GM21390 (cell line): ENCODE measurements around the gene ADM.
"Not testable (repeated sequence)": the region's sequence is repeated elsewhere in the genome, so short reads cannot be mapped to it uniquely, and the experiment has no call there.

Experiments
- ATAC-seq: cut with Tn5 transposase; IDR thresholded peaks from one replicate; pipeline ENCODE4 v1.9.1; 2021; ENCODE audit not compliant: unreplicated experiment

Gene ADM, protein sequence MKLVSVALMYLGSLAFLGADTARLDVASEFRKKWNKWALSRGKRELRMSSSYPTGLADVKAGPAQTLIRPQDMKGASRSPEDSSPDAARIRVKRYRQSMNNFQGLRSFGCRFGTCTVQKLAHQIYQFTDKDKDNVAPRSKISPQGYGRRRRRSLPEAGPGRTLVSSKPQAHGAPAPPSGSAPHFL

GRCh38 chr11:10304495-10305261 is at the start of gene ADM:
Gene ADM (plus strand): TSS chr11:10305073. CDS start chr11:10305701, 628 bp downstream.
- ATAC-seq = no peak

GRCh38 chr11:10255388-10256125 is 49.3 kb upstream of the ADM start:
- ATAC-seq = no peak

- ATAC-seq = no peak
Measured at GRCh38 chr11:10257478-10257877, 47.4 kb upstream of the ADM start.

GRCh38 chr11:10261821-10262220 is 43.1 kb upstream of the ADM start:
- no peak for ATAC-seq

DNA sequence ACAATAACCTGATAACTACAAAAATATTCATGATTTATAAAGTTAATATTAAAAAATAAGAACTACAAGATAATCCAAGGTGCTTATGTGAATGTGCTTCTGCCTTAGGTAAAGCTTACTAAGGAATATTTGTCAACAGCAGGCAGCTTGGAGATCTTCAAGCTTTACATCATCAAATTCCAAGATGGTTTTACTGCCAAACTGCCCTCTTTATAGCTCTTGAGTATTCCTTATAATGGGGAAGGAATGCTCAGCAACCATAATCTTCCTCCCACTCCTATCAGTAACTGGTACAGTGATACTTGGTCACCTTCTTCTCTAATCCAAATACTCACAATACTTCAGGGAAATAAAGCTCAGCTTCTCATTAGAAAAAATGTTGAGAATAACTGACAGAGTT is 40.9 kb upstream of the ADM start:
- no peak for ATAC-seq

DNA sequence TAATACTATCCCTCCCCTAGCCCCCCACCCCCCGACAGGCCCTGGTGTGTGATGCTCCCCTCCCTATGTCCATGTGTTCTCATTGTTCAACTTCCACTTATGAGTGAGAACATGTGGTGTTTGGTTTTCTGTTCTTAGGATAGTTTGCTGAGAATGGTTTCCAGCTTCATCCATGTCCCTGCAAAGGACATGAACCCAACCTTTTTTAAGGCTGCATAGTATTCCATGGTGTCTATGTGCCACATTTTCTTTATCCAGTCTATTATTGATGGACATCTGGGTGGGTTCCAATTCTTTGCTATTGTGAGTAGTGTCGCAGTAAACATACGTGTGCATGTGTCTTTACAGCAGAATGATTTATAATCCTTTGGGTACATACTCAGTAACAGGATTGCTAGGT is 40.2 kb upstream of the ADM start:
- ATAC-seq = not testable (repeated sequence)

GRCh38 chr11:10265936-10266335 is 38.9 kb upstream of the ADM start:
- no peak for ATAC-seq

GRCh38 chr11:10267821-10268220 is 37.1 kb upstream of the ADM start:
- ATAC-seq = no peak

DNA sequence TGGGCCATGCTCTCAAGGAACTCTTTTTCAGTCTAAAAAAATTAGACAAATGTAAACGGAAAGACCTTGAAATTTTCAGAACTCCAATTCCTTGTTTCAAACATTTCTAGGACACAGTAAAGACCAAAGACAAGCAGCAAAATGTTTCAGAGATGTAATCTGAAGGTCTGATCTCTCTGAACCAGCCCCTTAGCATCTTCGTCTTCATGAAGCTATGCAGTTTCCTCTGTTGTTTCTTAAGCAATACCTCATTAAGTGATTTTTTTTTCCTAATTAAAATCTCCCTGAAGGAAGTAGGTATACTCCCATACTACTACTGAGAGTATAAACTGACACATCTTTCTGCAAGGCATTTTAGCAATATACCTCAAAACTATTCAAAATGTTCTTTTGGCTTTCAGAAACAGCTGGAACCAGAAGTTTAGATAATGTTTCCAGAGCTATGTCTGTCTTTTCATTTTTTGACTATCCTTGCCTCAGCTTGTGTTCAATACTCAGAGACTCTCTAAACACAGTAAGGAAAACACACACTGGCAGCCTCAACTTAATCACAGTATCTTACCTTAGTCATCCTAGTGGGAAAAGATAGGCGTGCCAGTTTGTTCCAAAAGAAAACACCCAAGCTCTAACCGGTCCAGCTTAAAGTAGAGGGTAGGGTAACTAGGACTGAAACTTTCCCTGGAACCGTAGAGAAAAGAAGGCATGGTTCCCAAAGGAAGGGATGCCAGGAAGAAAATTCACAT is 36.0 kb upstream of the ADM start:
- no peak for ATAC-seq

DNA sequence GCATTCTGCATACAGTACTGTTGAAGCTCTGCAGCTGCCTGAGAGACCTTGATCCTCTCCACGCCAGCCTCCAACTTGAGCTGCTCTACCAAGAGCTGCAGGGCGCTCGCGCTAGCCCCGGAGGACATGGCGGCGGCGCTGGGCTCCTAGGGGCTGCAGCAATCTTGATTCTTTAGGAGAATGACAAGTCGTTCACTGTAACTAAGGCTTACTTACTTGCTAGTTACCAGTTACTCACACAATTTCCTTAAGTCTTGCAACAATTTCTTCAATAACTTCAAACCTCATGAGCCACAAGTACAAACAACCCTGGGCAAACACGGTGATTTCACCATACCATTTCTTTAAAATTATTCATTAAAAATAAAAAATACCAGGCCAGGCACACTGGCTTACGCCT is 32.7 kb upstream of the ADM start:
- ATAC-seq = no peak

- no peak for ATAC-seq
Measured at GRCh38 chr11:10273738-10274137, 31.1 kb upstream of the ADM start.

DNA sequence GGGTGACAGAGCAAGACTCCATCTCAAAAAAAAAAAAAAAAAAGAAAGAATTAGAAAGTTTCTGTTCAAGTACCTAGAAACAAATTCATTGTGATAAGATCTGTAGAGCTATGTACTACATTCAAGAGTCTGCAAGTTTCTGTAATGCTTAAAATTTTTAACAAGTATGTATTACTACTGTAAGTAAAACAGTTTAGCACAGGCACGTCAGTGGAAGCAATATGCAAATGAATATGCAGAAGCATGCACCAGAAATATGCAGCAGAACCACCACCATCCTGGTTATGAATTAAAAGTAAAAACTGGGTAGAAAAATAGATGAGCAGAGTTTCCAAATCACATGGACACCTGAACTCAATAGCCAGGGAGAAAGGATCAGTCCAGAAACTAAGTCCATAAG is 30.1 kb upstream of the ADM start:
- ATAC-seq = no peak

GRCh38 chr11:10275714-10276113 is 29.2 kb upstream of the ADM start:
- ATAC-seq = no peak

GRCh38 chr11:10282117-10282516 is 22.8 kb upstream of the ADM start:
- no peak for ATAC-seq

DNA sequence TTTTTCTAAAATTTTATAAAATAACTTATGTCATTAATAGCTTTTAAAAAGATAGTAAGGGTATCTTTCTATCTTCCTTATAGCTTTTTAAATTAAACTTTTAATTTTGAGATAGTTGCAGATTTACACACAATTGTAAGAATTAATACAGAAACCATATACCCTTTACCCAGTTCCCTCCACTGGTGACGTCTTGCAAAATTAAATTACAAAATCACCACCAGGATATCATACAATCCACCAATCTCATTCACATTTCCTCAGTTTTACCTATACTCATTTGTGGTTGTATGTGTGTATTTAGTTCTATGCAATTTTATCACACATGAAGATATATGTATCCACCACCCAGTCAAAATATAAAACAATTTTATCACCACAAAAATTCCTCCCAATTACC is 20.9 kb upstream of the ADM start:
- no peak for ATAC-seq

DNA sequence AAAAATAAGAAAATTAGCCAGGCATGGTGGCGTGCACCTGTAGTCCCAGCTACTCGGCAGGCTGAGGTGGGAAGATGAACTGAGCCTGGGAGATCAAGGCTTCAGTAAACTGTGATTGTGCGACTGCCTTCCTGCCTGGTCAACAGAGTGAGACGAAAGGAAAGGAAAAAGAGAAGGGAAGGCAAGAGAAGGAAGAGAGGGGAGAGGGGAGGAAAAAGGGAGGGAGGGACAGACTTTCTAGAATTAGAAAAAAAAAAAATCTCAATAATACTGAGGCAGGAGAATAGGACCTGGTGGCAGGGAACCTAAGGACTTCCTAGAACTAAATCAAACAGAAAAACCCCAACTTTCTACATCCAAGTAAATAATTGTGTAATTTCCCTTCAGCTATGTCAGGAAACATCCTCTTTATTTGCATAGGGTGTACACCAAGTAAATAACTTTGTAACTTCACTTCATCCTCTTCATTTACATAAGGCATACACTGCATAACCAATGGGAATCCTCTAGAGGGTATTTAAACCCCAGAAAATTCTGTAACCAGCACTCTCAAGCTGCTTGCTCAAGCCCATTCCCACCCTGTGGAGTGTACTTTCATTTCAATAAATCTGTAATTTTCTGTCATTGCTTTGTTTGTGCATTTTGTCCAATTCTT is 19.6 kb upstream of the ADM start:
- no peak for ATAC-seq

- no peak for ATAC-seq
Measured at GRCh38 chr11:10287140-10287539, 17.7 kb upstream of the ADM start.

GRCh38 chr11:10287766-10288715 is 16.8 kb upstream of the ADM start:
- ATAC-seq = no peak

DNA sequence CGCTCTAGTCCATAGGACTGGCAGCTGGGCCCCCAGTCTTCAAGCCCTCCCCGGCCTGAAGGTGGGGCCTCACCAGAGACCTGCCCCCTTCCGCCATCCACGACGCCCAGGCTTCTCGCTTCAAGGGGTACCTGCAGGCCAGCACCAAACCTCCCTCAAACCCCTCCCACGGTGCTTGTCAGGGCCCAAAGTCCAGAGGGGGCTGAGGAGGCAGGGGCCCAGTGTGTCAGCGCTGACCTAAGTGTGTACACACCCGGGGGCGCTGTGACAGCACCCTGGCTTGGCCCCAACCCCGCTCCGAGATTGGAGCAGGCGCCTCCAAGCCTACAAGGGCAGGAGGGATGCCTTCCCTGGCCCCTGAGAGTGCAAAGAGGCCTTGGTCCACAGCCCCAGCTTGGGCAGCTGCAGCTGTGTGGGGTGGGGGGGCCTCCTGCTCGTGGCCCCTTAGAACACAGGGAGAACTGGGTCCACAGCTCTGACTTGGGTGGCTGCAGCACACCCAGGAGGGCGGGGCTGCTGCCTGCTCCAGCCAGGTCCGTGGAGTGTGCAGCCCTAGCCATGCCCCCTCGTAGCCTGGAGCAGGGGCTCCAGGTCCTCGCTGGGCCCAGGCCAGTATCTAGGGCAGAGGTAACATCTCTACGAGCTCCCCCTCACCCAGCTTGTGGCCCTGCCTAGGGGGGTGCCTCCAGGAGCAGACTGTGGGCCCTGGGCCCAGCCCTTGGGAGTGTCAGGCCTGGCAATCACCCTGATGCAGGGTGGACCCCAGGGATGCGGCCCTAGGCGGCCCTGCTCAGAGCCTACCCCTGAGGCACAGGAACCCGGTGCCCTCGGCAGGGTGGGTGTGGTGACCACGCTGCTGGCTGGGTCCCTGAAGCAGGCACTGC is 15.8 kb upstream of the ADM start:
- no peak for ATAC-seq
